ENCODE measurements around the gene KCNJ10. TPM values are rescaled to one million over a fixed set of nuclear protein-coding genes. Genes with fewer than 3 reads are reported as not detected.
A peak's percentile ranks its signal among the peaks of the same experiment; 100 is the strongest.

KCNJ10 gene
- total RNA-seq, 1 experiment from 2014 or later: 0.26 TPM

- peak; percentile 26 for DNase-seq (ENCODE audit: low read depth, low spot score)
- in situ Hi-C loops (cut with HindIII; ENCODE audit: low pct_unique_long_range_greater_than_20kb, low sequenced_read_pairs): loop anchor here (10.0 kb wide), 1 partner anchor 151 kb away; no protein-coding TSS in a partner anchor
These were observed 33.9 kb upstream of the KCNJ10 start for GRCh38 chr1:160103658-160104408.

- no peak for DNase-seq (ENCODE audit: low read depth, low spot score)
- in situ Hi-C loops (cut with HindIII; ENCODE audit: low pct_unique_long_range_greater_than_20kb, low sequenced_read_pairs): loop anchor here (10.0 kb wide), 1 partner anchor 153 kb away; no protein-coding TSS in a partner anchor
These were observed 32.0 kb upstream of the KCNJ10 start for GRCh38 chr1:160101717-160102522.

GRCh38 chr1:160101037-160101716 lies 31.2 kb upstream of the KCNJ10 start:
- peak; percentile 75 for DNase-seq (ENCODE audit: low read depth, low spot score)
- in situ Hi-C loops (cut with HindIII; ENCODE audit: low pct_unique_long_range_greater_than_20kb, low sequenced_read_pairs): loop anchor here (10.0 kb wide), 1 partner anchor 154 kb away; no protein-coding TSS in a partner anchor

GRCh38 chr1:160099716-160100375 lies 29.9 kb upstream of the KCNJ10 start:
- in situ Hi-C loops (cut with HindIII; ENCODE audit: low pct_unique_long_range_greater_than_20kb, low sequenced_read_pairs): loop anchor here (10.0 kb wide), 1 partner anchor 155 kb away; no protein-coding TSS in a partner anchor
- no peak for DNase-seq (ENCODE audit: low read depth, low spot score)

GRCh38 chr1:160098852-160099561 lies 29.0 kb upstream of the KCNJ10 start:
- peak; percentile 93 for DNase-seq (ENCODE audit: low read depth, low spot score)
- in situ Hi-C loops (cut with HindIII; ENCODE audit: low pct_unique_long_range_greater_than_20kb, low sequenced_read_pairs): no loop called here

- peak; percentile 80 for DNase-seq (ENCODE audit: low read depth, low spot score)
- in situ Hi-C loops (cut with HindIII; ENCODE audit: low pct_unique_long_range_greater_than_20kb, low sequenced_read_pairs): no loop called here
These were observed 28.2 kb upstream of the KCNJ10 start, which contains the start of gene IGSF8 for GRCh38 chr1:160097911-160098851. Gene IGSF8 (minus strand): TSS chr1:160098619. CDS start chr1:160098472, 147 bp downstream.

- in situ Hi-C loops (cut with HindIII; ENCODE audit: low pct_unique_long_range_greater_than_20kb, low sequenced_read_pairs): no loop called here
These were observed 27.4 kb upstream of the KCNJ10 start for GRCh38 chr1:160097151-160097910.

GRCh38 chr1:160096274-160097116 lies 26.5 kb upstream of the KCNJ10 start:
- in situ Hi-C loops (cut with HindIII; ENCODE audit: low pct_unique_long_range_greater_than_20kb, low sequenced_read_pairs): no loop called here
- peak; percentile 36 for DNase-seq (ENCODE audit: low read depth, low spot score)

More at GRCh38 chr1:160097151-160097910, 27.4 kb upstream of the KCNJ10 start:
- no peak for DNase-seq (ENCODE audit: low read depth, low spot score)

- in situ Hi-C loops (cut with HindIII; ENCODE audit: low pct_unique_long_range_greater_than_20kb, low sequenced_read_pairs): no loop called here
These were observed 25.6 kb upstream of the KCNJ10 start for GRCh38 chr1:160095382-160096105.

GRCh38 chr1:160094806-160095205 lies 24.8 kb upstream of the KCNJ10 start:
- in situ Hi-C loops (cut with HindIII; ENCODE audit: low pct_unique_long_range_greater_than_20kb, low sequenced_read_pairs): no loop called here
- no peak for DNase-seq (ENCODE audit: low read depth, low spot score)

More at GRCh38 chr1:160095382-160096105, 25.6 kb upstream of the KCNJ10 start:
- DNase-seq (ENCODE audit: low read depth, low spot score): no peak

- in situ Hi-C loops (cut with HindIII; ENCODE audit: low pct_unique_long_range_greater_than_20kb, low sequenced_read_pairs): no loop called here
- peak; percentile 85 for DNase-seq (ENCODE audit: low read depth, low spot score)
These were observed 24.3 kb upstream of the KCNJ10 start for GRCh38 chr1:160094291-160094625.

- in situ Hi-C loops (cut with HindIII; ENCODE audit: low pct_unique_long_range_greater_than_20kb, low sequenced_read_pairs): no loop called here
- DNase-seq (ENCODE audit: low read depth, low spot score): no peak
These were observed 23.8 kb upstream of the KCNJ10 start for GRCh38 chr1:160093624-160094290.

GRCh38 chr1:160093069-160093395 lies 23.1 kb upstream of the KCNJ10 start:
- DNase-seq (ENCODE audit: low read depth, low spot score): no peak
- in situ Hi-C loops (cut with HindIII; ENCODE audit: low pct_unique_long_range_greater_than_20kb, low sequenced_read_pairs): no loop called here
